HepG2 (cell line): ENCODE data around the gene CCDC126. TPM values are rescaled to one million over a fixed set of nuclear protein-coding genes. Genes with fewer than 3 reads are reported as not detected.

Source experiments
- CEBPZ ChIP-seq: IDR thresholded peaks from 2 replicates; pipeline ENCODE4 v1.6.1; 2012; ENCODE audit warnings: low read length, improper control_type of control experiment
- SPEN ChIP-seq: sonication (generic); formaldehyde crosslinking; IDR thresholded peaks from 2 replicates; pipeline ENCODE4 v1.5.1; 2020; ENCODE audit warnings: low read depth, mild to moderate bottlenecking, missing genetic modification reagents
- WIZ ChIP-seq: sonication (generic); formaldehyde crosslinking; IDR thresholded peaks from 2 replicates; pipeline ENCODE4 v1.5.1; 2020; ENCODE audit warnings: mild to moderate bottlenecking, missing genetic modification reagents
- ZFP90 ChIP-seq: sonication (generic); formaldehyde crosslinking; IDR thresholded peaks from 2 replicates; pipeline ENCODE4 v1.8.0; 2022; ENCODE audit warnings: missing genetic modification reagents, mild to moderate bottlenecking, inconsistent platforms, borderline replicate concordance
- ZHX2 ChIP-seq, 2 experiments: sonication (generic) in 1 of 2; formaldehyde crosslinking in 1 of 2; IDR thresholded peaks; 2 replicates each; pipeline versions ENCODE4 v1.6.1 to v1.9.0; 2014 to 2022; ENCODE audit warnings: antibody characterized with exemption in 1 of 2, borderline replicate concordance in 1 of 2, inconsistent platforms in 1 of 2, low read depth in 1 of 2, missing genetic modification reagents in 1 of 2
- ZNF3 ChIP-seq: IDR thresholded peaks from 2 replicates; pipeline ENCODE4 v1.7.0; 2017; ENCODE audit warnings: inconsistent platforms
- ZNF569 ChIP-seq: sonication (generic); formaldehyde crosslinking; IDR thresholded peaks from 2 replicates; pipeline ENCODE4 v1.5.0; 2020; ENCODE audit warnings: mild to moderate bottlenecking, missing genetic modification reagents, moderate library complexity, borderline replicate concordance
- ZNF616 ChIP-seq: sonication (generic); formaldehyde crosslinking; IDR thresholded peaks from 2 replicates; pipeline ENCODE4 v1.5.0; 2020; ENCODE audit warnings: low read depth, mild to moderate bottlenecking, missing genetic modification reagents
- ZNF792 ChIP-seq: IDR thresholded peaks from 2 replicates; pipeline ENCODE4 v1.6.1; 2016
- polyA plus RNA-seq, 8 experiments: library from polyadenylated mRNA; depleted of rRNA in 3 of 8; stranded (reverse) in 7 of 8; unstranded in 1 of 8; fragments of >200 nt; fragmentation: Illumina TruSeq in 4 of 8; extraction: Trizol in 4 of 8; gene quantifications; 2 replicates each; pipeline versions ENCODE4 v1.2.1 to v1.2.3, GENCODE V29; 2011 to 2016; ENCODE audit warnings: low read depth in 4 of 8, missing spikeins in 1 of 8, mixed read lengths in 1 of 8; ENCODE audit not compliant: insufficient read depth in 1 of 8
- total RNA-seq, 5 experiments: library from RNA; depleted of rRNA; stranded (reverse); fragments of >200 nt; fragmentation: Illumina TruSeq; extraction: Trizol; gene quantifications; 2 replicates each; pipeline ENCODE4 v1.2.3, GENCODE V29; 2016; ENCODE audit warnings: low read depth in 1 of 5

CCDC126 gene
- total and polyA plus RNA-seq, 2 of the 13 experiments (the other 11 are each of a cell fraction or from before 2014, with no cell fraction given): 3.5 to 9.3 TPM

- TF ChIP-seq ZHX2 (IDR thresholded peaks at IDR 0.05; ENCODE audit: low read depth) (no peak), ZHX2 (CRISPR knock-in tag; IDR thresholded peaks at IDR 0.05; ENCODE audit: borderline replicate concordance) (no peak), ZNF3 (CRISPR knock-in tag) (no peak), WIZ (CRISPR knock-in tag) (no peak), ZNF569 (no peak), ZNF792 (CRISPR knock-in tag) (no peak), SPEN (no peak), ZFP90 (no peak), ZNF616 (no peak), CEBPZ (no peak)
Observed at GRCh38 chr7:23603632-23604295, 6.6 kb downstream of the CCDC126 start (continued).
